Parietal lobe (tissue), 1 donor: ENCODE measurements around the gene CDIP1. TPM values are rescaled to one million over a fixed set of nuclear protein-coding genes. Genes with fewer than 3 reads are reported as not detected.

Experiments
- total RNA-seq: library from RNA; depleted of rRNA; stranded (reverse); fragments of >200 nt; gene quantifications from one replicate; pipeline ENCODE4 v1.2.3, GENCODE V29; 2014

Gene CDIP1
- 18.2 TPM for total RNA-seq

DNA sequence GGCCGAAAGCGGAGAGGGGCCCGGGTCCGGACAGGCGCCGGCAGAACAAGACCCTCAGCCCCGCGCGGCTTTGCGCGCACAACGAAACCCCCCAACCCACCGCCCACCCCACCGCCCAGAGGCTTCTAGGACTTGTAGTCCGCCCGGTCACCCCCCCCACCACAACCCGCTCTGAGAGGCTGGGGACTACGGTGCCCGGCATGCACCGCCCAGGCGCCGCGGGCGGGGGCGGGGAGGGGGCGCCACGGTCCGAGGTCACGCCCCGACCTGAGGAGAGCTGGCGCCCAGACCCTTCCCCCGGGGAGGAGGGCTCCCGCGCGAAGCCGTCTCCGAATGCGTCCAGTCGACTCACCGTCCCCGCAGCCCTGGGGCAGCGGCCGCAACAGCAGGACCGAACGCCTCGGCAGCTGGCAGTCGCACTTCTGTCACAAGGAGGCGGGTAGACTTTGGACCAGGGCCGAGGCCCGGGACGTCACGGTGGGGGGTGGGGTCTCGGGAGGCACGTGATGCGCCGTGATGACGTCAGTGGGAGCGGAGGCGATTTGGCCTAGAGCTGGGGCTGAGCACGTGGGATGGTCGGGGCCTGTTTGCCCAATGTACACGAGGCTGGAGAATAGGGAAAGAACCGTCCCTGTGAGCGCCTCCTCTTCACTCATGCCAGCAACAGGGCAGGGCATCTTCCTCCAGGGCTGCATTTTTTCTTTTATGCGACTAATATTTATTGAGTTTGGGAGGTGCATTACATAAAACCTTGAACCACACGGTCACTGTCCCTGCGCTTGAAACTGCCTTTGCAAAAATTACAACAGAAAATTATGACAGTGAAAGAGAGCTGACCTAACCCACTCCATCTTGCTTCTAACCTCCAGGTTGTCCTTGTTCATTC is at the start of gene CDIP1:
CDIP1 (minus strand) TSS at position 424 of the 886 bp plus-strand sequence. CDS start 24,643 bp downstream, outside the sequence.

DNA sequence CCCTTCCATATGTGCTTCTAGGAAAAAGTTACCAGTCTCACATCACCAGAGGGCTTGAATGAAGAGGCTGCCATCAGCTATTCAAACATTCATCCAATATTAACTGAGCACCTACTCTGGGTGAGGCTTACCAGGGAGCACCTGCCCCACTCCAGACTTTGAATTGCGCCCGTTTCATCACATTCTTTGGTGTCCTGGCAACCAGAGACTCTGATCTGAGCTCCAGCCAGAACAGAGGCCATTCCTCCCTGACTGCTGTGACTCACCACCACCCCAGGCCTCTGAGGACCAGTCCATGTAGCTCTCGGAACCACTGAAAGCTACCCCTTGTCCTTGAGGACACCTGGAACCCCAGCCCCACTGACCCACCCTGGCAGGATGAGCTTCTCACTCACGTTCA is 17.5 kb upstream of the CDIP1 start, which contains the start of gene C16orf96:
C16orf96 (plus strand) TSS at position 229 of the 400 bp plus-strand sequence; CDS start at position 379, 150 bp downstream.

DNA sequence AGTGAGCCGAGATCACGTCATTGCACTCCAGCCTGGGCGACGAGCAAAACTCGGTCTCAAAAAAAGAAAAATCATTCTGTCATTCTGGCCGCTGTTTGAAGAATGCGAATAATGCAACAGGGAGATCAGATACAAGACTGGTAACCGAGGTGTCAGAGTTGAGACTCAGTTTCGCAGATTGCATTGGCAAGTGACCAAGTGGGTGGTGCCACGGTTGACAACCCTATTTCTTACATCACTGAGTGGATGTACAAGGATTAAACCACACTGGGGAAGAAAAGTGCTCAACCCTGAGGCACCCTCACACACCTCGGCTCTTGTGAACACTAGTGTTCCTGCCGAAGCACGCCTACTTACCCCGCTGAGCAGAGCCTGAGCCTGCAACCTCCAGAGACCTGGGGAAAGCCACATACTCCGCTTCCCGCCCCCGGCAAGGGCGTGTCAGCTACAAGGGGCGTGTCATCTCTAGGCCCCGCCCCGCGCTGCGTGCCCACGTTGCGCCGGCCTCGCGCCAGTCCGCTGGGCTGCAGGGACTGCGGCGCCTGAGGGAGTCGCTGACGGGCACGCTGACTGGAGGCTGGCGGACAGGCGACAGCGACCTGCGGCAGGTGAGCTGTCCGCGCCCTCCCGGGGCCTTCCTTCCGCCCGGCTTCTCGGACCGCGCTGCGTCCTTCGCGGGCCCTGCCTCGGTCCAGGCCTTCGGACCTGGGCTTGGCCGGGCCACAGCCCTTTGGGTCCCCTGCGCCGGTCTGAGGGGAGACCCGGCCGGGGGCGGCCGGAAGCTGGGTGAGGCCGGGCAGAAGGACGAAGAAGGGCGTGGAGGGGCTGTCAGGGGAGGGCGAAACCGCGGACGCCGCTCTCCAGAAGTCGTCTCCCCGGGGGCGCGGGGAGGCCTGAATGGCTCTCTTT is 62.4 kb downstream of the CDIP1 start, which contains the start of gene HMOX2:
HMOX2 (plus strand) TSS at position 519 of the 909 bp plus-strand sequence. CDS start 29,127 bp downstream, outside the sequence.

DNA sequence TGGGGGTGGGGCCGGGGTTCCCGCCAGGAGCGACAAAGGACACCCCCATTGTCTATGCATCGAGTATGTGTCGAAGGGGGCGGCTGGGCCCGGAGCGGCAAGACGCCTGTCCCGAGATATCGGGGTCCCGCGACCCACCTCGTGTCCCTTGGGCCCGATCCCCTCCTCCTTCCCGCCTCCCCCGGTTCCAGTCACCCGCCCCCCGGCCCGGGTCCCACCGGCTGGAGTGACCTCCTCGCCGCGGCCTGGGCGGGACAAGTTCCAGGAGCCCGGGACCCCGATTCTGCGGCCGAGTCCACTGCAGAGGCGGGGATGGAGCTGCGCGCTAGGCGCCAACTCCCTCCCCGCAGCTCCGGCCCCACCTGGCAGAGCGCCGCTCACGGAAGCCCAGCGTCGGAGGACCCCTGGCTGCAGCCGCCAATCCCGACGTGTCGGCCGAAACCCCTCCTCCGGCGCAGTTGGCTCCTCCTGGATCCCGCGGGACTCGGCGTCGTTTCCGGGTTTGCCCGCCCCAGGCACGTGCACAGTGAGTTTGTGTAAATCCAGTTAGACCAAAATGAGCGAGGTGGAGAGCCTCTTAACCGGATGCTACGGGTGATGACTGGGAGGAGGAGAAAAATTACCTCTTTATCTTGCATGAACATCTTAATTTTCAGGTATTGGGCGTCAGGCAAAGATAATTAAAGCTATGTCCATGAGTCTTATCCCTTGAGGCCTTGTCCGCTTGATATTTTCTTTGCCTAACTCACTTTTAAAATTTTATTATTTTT is 64.2 kb downstream of the CDIP1 start, which contains the start of gene NMRAL1:
NMRAL1 (minus strand) TSS at position 434 of the 770 bp plus-strand sequence. CDS start 493 bp downstream, outside the sequence.

Other genes starting within 250 kb of the CDIP1 start
- 4.7 TPM for gene GLIS2, start 222.7 kb downstream of the CDIP1 start, total RNA-seq
- gene PAM16, start 187.5 kb downstream of the CDIP1 start, total RNA-seq: 21.0 TPM
- gene VASN, start 166.9 kb downstream of the CDIP1 start, total RNA-seq: 1.9 TPM
- gene CORO7, start 122.2 kb downstream of the CDIP1 start, total RNA-seq: 54.8 TPM
- gene DNAJA3, start 112.9 kb downstream of the CDIP1 start, total RNA-seq: 33.2 TPM
- gene NMRAL1, start 64.1 kb downstream of the CDIP1 start, total RNA-seq: 57.9 TPM
- 42.9 TPM for gene HMOX2, start 62.4 kb downstream of the CDIP1 start, total RNA-seq
- 0.63 TPM for gene C16orf96, start 17.6 kb upstream of the CDIP1 start, total RNA-seq
- gene UBALD1, start 76.1 kb upstream of the CDIP1 start, total RNA-seq: 8.5 TPM
- 65.1 TPM for gene MGRN1, start 86.1 kb upstream of the CDIP1 start, total RNA-seq
- 32.6 TPM for gene NUDT16L1, start 154.8 kb upstream of the CDIP1 start, total RNA-seq
- 61.3 TPM for gene ANKS3, start 195.5 kb upstream of the CDIP1 start, total RNA-seq
- gene DNAAF8, start 195.8 kb upstream of the CDIP1 start, total RNA-seq: 0.31 TPM
- 16.9 TPM for gene ZNF500, start 228.4 kb upstream of the CDIP1 start, total RNA-seq
- not detected for gene SEPTIN12, start 249.6 kb upstream of the CDIP1 start, total RNA-seq